K562 (cell line): ENCODE measurements around the gene RASGRP2. TPM values are rescaled to one million over a fixed set of nuclear protein-coding genes. Genes with fewer than 3 reads are reported as not detected.

Experiments
- ATAC-seq: fragments of 200-7000 bp; cut with Tn5 transposase; 3 replicates; pipeline ENCODE4 v1.9.1; 2020; ENCODE audit warnings: moderate library complexity
- BruUV-seq: library from RNA; stranded (reverse); fragments of 400-500 nt; replicated peaks from 2 replicates; lab custom pipeline; 2021; lab: Mats Ljungman, UMichigan
- CTCF ChIA-PET: fragments of 300-600 bp; formaldehyde crosslinking; extraction: SDS; loops from one replicate; lab custom pipeline; 2021; ENCODE audit warnings: low intra/inter-chr PET ratio; lab: Yijun Ruan, JAX
- POLR2A ChIA-PET: fragments of 300-600, 350-650 bp; sonication (Branson Sonifier 250); formaldehyde crosslinking; extraction: SDS; loops from one replicate; lab custom pipeline; 2021; ENCODE audit warnings: antibody characterized with exemption, inconsistent platforms; lab: Yijun Ruan, JAX
- DNase-seq, 4 experiments: peaks; one replicate each; pipeline versions ENCODE4 v3.0.0 to v3.0.0-alpha.2; 2011 to 2018; ENCODE audit warnings: low spot score in 3 of 4, mixed read lengths in 3 of 4; ENCODE audit errors: extremely low read depth in 1 of 4
- FAIRE-seq: peaks from 2 replicates; lab custom pipeline; 2011; peaks lifted over from hg19 to GRCh38; lab: Jason Lieb, UNC
- H2AFZ ChIP-seq: 2 replicates; pipeline ENCODE4 v1.6.0; 2011; ENCODE audit warnings: low read depth, low read length, control low read depth, inconsistent platforms
- H3K27ac ChIP-seq: fragments of 200-600 bp; 3 replicates; pipeline ENCODE4 v1.8.0; 2011; ENCODE audit warnings: low read depth, mild to moderate bottlenecking, control low read depth, inconsistent platforms, low read length, moderate library complexity, mixed read lengths; ENCODE audit errors: extremely low read depth
- H3K27me3 ChIP-seq, 2 experiments: fragments of 300-600 bp in 1 of 2; 2 replicates in 1 of 2; 3 replicates in 1 of 2; pipeline versions ENCODE4 v1.6.0 to v1.8.0; 2011; ENCODE audit warnings: inconsistent platforms in 2 of 2, low read length in 2 of 2, mild to moderate bottlenecking in 1 of 2, mixed read lengths in 1 of 2, moderate library complexity in 1 of 2; ENCODE audit not compliant: control insufficient read depth in 2 of 2, insufficient read depth in 2 of 2
- H3K36me3 ChIP-seq: fragments of 300-600 bp; 3 replicates; pipeline ENCODE4 v1.8.0; 2011; ENCODE audit warnings: mild to moderate bottlenecking, low read length, inconsistent platforms; ENCODE audit not compliant: control insufficient read depth, insufficient read depth
- H3K4me1 ChIP-seq, 2 experiments: fragments of 200-600 bp in 1 of 2; replicated peaks in 1 of 2; 2 replicates in 1 of 2; 3 replicates in 1 of 2; pipeline versions ENCODE4 v1.5.1 to v1.8.0; 2011; ENCODE audit warnings: inconsistent platforms in 2 of 2, low read length in 2 of 2, mild to moderate bottlenecking in 1 of 2, mixed read lengths in 1 of 2, moderate library complexity in 1 of 2; ENCODE audit not compliant: control insufficient read depth in 2 of 2, insufficient read depth in 2 of 2
- H3K4me2 ChIP-seq: 2 replicates; pipeline ENCODE4 v1.6.1; 2011; ENCODE audit warnings: low read length, control low read depth, inconsistent platforms, mixed read lengths; ENCODE audit not compliant: insufficient read depth
- H3K4me3 ChIP-seq: fragments of 200-600 bp; sonication (generic), shearing (Covaris generic); 2 replicates; pipeline ENCODE4 v1.5.1; 2016; ENCODE audit warnings: control low read depth, inconsistent platforms
- H3K79me2 ChIP-seq: fragments of 200-600 bp; 3 replicates; pipeline ENCODE4 v1.8.0; 2011; ENCODE audit warnings: low read length, inconsistent platforms; ENCODE audit not compliant: control insufficient read depth, insufficient read depth
- H3K9ac ChIP-seq, 2 experiments: 2 replicates each; pipeline versions ENCODE4 v1.6.0 to v1.6.1; 2011; ENCODE audit warnings: low read depth in 2 of 2, low read length in 2 of 2, control low read depth in 1 of 2, inconsistent platforms in 1 of 2, mild to moderate bottlenecking in 1 of 2, mixed read lengths in 1 of 2; ENCODE audit not compliant: insufficient read depth in 1 of 2
- H3K9me1 ChIP-seq: one replicate; pipeline ENCODE4 v1.6.0; 2011; ENCODE audit warnings: inconsistent platforms, mild to moderate bottlenecking, low read length, moderate library complexity; ENCODE audit not compliant: control insufficient read depth, insufficient read depth
- H3K9me3 ChIP-seq: replicated peaks from 2 replicates; pipeline ENCODE4 v1.5.1; 2011; ENCODE audit warnings: low read depth, low read length, inconsistent platforms; ENCODE audit not compliant: control insufficient read depth, insufficient read depth
- H4K20me1 ChIP-seq: replicated peaks from 2 replicates; pipeline ENCODE4 v1.6.1; 2011; ENCODE audit warnings: low read length, inconsistent platforms, mixed read lengths; ENCODE audit not compliant: control insufficient read depth, insufficient read depth
- BRD9 ChIP-seq: fragments of 450-650 bp; IDR thresholded peaks from 2 replicates; pipeline ENCODE4 v1.6.1; 2018; ENCODE audit warnings: low read depth; ENCODE audit not compliant: partially characterized antibody
- BRF2 ChIP-seq: IDR thresholded peaks from 3 replicates; pipeline ENCODE4 v1.6.1; 2011; ENCODE audit warnings: borderline replicate concordance, mild to moderate bottlenecking; ENCODE audit not compliant: insufficient read length, insufficient read depth
- EHMT2 ChIP-seq: fragments of 450-650 bp; IDR thresholded peaks from 2 replicates; pipeline ENCODE4 v1.6.1; 2018; ENCODE audit warnings: antibody characterized with exemption
- ETS1 ChIP-seq: conservative IDR thresholded peaks from 2 replicates; pipeline ENCODE4 v1.6.1; 2011; ENCODE audit warnings: low read depth, mild to moderate bottlenecking, low read length; ENCODE audit not compliant: control insufficient read depth
- EZH2 ChIP-seq: IDR thresholded peaks from 2 replicates; pipeline ENCODE4 v1.6.1; 2012; ENCODE audit warnings: low read depth, mild to moderate bottlenecking, inconsistent platforms, low read length, borderline replicate concordance
- HDAC2 ChIP-seq: fragments of 450-650 bp; IDR thresholded peaks from 2 replicates; pipeline ENCODE4 v1.6.1; 2016; ENCODE audit warnings: mild to moderate bottlenecking
- MBD2 ChIP-seq: sonication (generic); IDR thresholded peaks from 2 replicates; pipeline ENCODE4 v1.6.1; 2016; ENCODE audit warnings: low read depth, borderline replicate concordance
- NELFE ChIP-seq: IDR thresholded peaks from 2 replicates; pipeline ENCODE4 v1.6.1; 2011; ENCODE audit warnings: mild to moderate bottlenecking; ENCODE audit not compliant: insufficient read depth, insufficient read length
- RFX1 ChIP-seq: fragments of 450-650 bp; IDR thresholded peaks from 2 replicates; pipeline ENCODE4 v1.6.1; 2016; ENCODE audit warnings: mild to moderate bottlenecking, moderate library complexity
- TAF9B ChIP-seq: fragments of 450-650 bp; IDR thresholded peaks from 2 replicates; pipeline ENCODE4 v1.6.1; 2018; ENCODE audit warnings: mild to moderate bottlenecking; ENCODE audit not compliant: partially characterized antibody
- TOE1 ChIP-seq, 2 experiments: fragments of 450-650 bp in 1 of 2; sonication (generic) in 1 of 2; formaldehyde crosslinking in 1 of 2; IDR thresholded peaks; 2 replicates each; pipeline versions ENCODE4 v1.7.1 to v1.8.0; 2016 to 2022; ENCODE audit warnings: borderline replicate concordance in 2 of 2, mild to moderate bottlenecking in 2 of 2, antibody characterized with exemption in 1 of 2, inconsistent platforms in 1 of 2, low read depth in 1 of 2, missing genetic modification reagents in 1 of 2, moderate library complexity in 1 of 2
- TRIM25 ChIP-seq: fragments of 450-650 bp; IDR thresholded peaks from 2 replicates; pipeline ENCODE4 v1.7.0; 2016; ENCODE audit warnings: borderline replicate concordance
- ZNF551 ChIP-seq: fragments of 250-450 bp; sonication (Bioruptor Pico); IDR thresholded peaks from 2 replicates; pipeline ENCODE4 v1.5.0; 2021; ENCODE audit warnings: mild to moderate bottlenecking, moderate library complexity
- WGBS: fragments of 100-300 bp; shearing (Covaris generic); methylation state at CpG from one replicate; pipeline ENCODE4 v1.1.6; 2016; ENCODE audit warnings: low coverage, mixed read lengths; ENCODE audit not compliant: insufficient coverage; ENCODE audit errors: missing lambda C conversion rate; 5-methylcytosine and 5-hydroxymethylcytosine counted together
- in situ Hi-C: fragments of 300-500 bp; cut with MboI; formaldehyde crosslinking; loops from 4 replicates; pipeline ENCODE4 v1.15.0; 2018; ENCODE audit warnings: inconsistent platforms, mixed read lengths
- intact Hi-C: fragments of 100-400 bp; cut with micrococcal nuclease; formaldehyde crosslinking; loops from 2 replicates; pipeline ENCODE4 v1.14.2; 2022
- polyA plus RNA-seq, 8 experiments: library from polyadenylated mRNA; depleted of rRNA in 4 of 8; stranded (reverse) in 5 of 8; unstranded in 3 of 8; fragments of >200 nt; fragmentation: Nextera tagmentation in 2 of 8; fragmentation: Illumina TruSeq in 1 of 8; extraction: Ambion mirVana in 2 of 8; extraction: Trizol in 1 of 8; gene quantifications; 2 replicates each; pipeline versions ENCODE4 v1.2.1 to v1.2.3, GENCODE V29; 2011 to 2014; ENCODE audit warnings: inconsistent platforms in 1 of 8, missing spikeins in 1 of 8
- total RNA-seq, 7 experiments: library from RNA; depleted of rRNA in 6 of 7; stranded (reverse); fragments of >200 nt in 6 of 7; fragmentation: Illumina TruSeq in 2 of 7; extraction: Trizol in 2 of 7; gene quantifications; 2 replicates each; pipeline versions ENCODE4 v1.2.1 to v1.2.3, GENCODE V29; 2011 to 2021; ENCODE audit warnings: low replicate concordance in 1 of 7

RASGRP2 gene
- total and polyA plus RNA-seq, 9 of the 15 experiments (the other 6 are each of a cell fraction or from before 2014, with no cell fraction given) = 0.87 to 22.7 (median 5.5) TPM

GRCh38 chr11:64698427-64698826, 45.5 kb downstream of the RASGRP2 start:
- Histone ChIP-seq H3K4me2 (no peak overlapping the region), H3K27me3 (peaks cover 8 to 48% of the 10 kb centered on the region in 2 experiments; a peak in 4 of 5 replicates), H2AFZ (no peak overlapping the region), H3K27ac (no peak overlapping the region), H3K36me3 (no peaks in the 10 kb centered on the region), H3K9me1 (no peaks in the 10 kb centered on the region), H3K79me2 (no peaks in the 10 kb centered on the region), H3K4me3 (no peak overlapping the region), H3K4me1 (peaks cover 0 to 8% of the 10 kb centered on the region in 2 experiments; a peak in 3 of 5 replicates), H3K9ac (no peak overlapping the region), H3K9me3 (no peaks in the 10 kb centered on the region), H4K20me1 (no peaks in the 10 kb centered on the region)
- ChIA-PET CTCF (no interaction called here), POLR2A (interaction anchor here (0.9 to 1.3 kb wide), 3 partner anchors 15 to 18 kb away, joined by 3 to 4 read pairs (median 3); no protein-coding TSS in a partner anchor)
- FAIRE-seq = no peak
- ATAC-seq = no peak
- in situ Hi-C loops (no loop called here), intact Hi-C loops (no loop called here)
- WGBS = 0% methylated on average over 1 of the region's 1 CpG
- no peak for DNase-seq
- no TSS peak for BruUV-seq
- TF ChIP-seq BRF2 (no peak), TRIM25 (no peak), RFX1 (no peak), TOE1 (IDR thresholded peaks at IDR 0.05; ENCODE audit: borderline replicate concordance) (no peak), TOE1 (CRISPR knock-in tag; IDR thresholded peaks at IDR 0.05; ENCODE audit: borderline replicate concordance, low read depth) (no peak), BRD9 (no peak), MBD2 (no peak), HDAC2 (no peak), ETS1 (no peak), NELFE (no peak), ZNF551 (CRISPR knock-in tag) (no peak), TAF9B (no peak), EZH2 (no peak), EHMT2 (no peak)
